HFF-Myc (cell line): ENCODE measurements around the gene CACNA2D3.

ENCODE experiments used
- DNase-seq: peaks from one replicate; pipeline ENCODE4 v3.0.0-alpha.2; 2011; ENCODE audit warnings: low read depth; ENCODE audit errors: extremely low read depth
- H3K4me3 ChIP-seq: replicated peaks from 2 replicates; pipeline ENCODE4 v1.5.1; 2011; ENCODE audit warnings: low read depth, mild to moderate bottlenecking, control low read depth, low read length
- TF ChIP-seq, protein P1 (sequence below): IDR thresholded peaks from 2 replicates; pipeline ENCODE4 v1.5.1; 2012; ENCODE audit warnings: mild to moderate bottlenecking, low read depth, low read length, control low read depth; ENCODE audit errors: missing control alignments

The CACNA2D3 gene

DNA sequence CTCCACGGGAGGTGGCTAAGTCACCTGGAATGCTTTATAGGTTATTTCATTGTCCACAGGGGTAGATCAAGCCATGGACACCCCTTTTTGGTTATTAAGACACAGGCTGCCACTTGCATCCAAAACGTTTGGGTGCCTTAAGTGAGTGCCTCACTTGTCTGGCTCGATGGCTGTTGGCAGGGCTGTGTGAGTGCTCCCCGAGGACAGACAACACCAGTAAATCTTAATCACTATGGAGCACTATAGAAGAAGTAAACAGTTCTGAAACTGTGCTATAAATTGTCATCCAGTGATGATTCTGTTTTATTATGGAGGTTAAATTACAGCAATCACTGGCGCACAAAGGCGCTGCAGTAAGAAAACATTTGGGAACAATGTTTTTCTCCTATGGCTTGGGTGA, 215.5 kb downstream of the CACNA2D3 start:
- TF ChIP-seq, protein P1, sequence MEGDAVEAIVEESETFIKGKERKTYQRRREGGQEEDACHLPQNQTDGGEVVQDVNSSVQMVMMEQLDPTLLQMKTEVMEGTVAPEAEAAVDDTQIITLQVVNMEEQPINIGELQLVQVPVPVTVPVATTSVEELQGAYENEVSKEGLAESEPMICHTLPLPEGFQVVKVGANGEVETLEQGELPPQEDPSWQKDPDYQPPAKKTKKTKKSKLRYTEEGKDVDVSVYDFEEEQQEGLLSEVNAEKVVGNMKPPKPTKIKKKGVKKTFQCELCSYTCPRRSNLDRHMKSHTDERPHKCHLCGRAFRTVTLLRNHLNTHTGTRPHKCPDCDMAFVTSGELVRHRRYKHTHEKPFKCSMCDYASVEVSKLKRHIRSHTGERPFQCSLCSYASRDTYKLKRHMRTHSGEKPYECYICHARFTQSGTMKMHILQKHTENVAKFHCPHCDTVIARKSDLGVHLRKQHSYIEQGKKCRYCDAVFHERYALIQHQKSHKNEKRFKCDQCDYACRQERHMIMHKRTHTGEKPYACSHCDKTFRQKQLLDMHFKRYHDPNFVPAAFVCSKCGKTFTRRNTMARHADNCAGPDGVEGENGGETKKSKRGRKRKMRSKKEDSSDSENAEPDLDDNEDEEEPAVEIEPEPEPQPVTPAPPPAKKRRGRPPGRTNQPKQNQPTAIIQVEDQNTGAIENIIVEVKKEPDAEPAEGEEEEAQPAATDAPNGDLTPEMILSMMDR, result no peak
- no peak overlapping the region for H3K4me3 ChIP-seq
- no peak for DNase-seq

DNA sequence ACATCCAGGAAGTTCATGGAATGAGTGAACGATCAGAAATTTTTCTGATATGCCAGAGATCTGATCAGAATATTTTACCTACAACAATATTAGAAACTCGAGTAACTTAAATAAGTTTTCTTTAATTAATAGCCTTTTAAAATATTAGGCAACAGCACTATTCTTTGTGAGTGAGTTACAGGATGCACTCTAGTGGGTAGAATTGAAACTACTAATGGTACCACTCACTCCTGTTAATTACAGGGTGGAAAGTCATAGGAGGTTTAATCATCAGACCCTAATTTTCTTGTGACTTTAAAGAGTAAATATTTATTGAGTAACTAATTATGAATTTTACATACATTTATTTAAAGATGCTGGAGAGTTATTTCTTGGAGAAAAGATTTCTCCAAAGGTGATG, 217.3 kb downstream of the CACNA2D3 start:
- no peak for DNase-seq
- H3K4me3 ChIP-seq, result no peak overlapping the region
- TF ChIP-seq, protein P1, result no peak

DNA sequence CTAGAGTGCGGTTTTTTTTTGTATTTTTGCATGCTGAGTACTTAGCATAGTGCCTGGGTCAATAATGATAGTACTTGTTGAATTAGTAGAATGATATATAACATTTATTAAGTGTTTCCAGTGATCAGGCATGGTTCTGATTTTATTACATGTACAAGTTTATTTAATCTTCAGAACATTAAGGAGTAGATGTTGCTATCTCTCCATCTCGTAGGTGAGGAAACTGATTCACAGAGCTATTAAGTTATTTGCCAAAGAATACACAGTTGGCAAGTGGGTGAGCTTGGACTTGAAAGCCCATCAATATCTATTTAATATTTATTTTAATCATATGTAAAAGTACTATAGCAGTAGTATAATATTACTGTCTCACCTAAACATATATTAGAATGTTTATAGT, 219.5 kb downstream of the CACNA2D3 start:
- no peak overlapping the region for H3K4me3 ChIP-seq
- no peak for DNase-seq
- TF ChIP-seq, protein P1, result no peak

DNA sequence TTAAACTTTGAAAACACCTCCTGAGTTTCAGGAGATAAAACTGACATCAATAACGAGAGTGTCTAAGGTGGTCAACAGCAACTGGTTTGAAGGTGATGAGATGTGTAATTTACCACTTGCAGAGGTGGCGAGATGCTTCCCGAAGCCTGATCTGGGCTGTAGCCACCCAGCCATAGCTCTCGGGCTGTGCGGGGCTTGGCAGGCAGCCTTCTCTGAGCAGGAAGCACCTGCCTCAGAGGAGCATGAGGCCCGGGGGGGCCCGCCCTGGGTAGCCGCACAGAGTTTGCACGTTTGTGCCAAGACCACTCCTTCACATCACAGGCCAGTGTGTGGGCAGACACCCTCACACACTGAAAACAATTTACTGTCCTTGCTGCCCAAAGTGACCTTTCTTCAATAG, 220.3 kb downstream of the CACNA2D3 start:
- H3K4me3 ChIP-seq, result no peak overlapping the region
- DNase-seq, result no peak
- TF ChIP-seq, protein P1, result no peak

DNA sequence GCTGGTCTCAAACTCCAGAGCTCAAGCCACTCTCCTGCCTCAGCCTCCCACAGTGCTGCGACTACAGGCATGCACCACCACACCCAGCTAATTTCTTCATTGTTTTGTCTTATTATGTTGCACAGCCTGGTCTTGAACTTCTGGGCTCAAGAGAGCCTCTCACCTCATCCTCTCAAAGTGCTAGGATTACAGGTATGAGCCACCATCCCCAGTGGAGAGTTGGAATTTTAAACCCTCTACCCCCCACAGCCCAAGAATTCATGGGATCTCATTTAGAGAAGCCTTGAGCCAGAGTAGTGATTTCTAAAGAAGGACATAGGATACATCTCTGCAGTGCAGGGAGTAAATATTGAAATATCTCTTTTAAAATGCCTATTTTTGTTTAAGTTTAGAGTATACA, 221.1 kb downstream of the CACNA2D3 start:
- TF ChIP-seq, protein P1, result no peak
- no peak overlapping the region for H3K4me3 ChIP-seq
- no peak for DNase-seq

DNA sequence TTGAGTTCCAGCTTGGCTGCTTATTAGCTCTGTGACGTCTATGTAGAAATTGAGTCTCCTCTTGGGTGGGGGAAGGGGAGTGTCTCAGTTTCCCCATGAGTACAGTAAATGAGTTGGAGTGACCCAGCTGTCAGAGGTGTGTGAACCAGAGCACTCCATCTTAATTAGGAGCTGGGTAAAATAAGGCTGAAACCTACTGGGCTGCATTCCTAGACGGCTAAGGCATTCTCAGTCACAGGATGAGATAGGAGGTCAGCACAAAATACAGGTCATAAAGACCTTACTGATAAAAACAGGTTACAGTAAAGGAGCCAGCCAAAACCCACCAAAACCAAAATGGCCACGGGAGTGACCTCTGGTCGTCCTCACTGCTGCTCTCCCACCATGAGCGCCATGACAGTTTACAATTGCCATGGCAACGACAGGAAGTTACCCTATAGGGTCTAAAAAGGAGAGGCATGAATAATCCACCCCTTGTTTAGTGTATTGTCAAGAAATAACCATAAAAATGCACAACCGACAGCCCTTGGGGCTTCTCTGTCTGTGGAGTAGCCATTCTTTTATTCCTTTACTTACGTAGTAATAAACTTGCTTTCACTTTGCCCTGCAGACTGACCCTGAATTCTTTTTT, 222.4 kb downstream of the CACNA2D3 start:
- no peak for DNase-seq
- no peak overlapping the region for H3K4me3 ChIP-seq
- TF ChIP-seq, protein P1, result no peak

DNA sequence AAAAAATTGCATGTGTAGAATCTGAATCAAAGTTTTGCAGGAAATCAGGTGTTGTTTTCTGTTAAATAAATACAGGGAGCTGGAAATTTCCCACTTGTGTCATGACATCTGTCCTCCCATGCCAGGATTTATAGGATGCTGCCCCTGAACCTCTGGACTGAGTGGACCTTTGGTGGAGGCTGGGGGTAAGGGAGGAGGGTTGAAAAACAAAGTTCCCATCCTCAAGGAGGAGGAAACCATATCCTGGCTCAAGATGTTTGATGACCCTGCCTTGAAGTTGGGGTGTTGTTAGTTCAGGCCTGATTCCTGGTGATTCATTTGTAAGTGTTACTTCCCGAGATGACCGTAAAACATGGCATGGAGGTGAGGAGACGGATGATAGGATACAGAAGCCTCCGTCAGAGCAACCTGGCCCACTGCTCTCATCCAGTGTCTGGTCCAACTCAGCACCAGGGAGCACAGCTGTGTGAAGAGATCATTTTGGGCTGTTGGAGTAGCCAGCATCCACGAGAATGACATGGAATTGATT, 223.6 kb downstream of the CACNA2D3 start:
- TF ChIP-seq, protein P1, result no peak
- H3K4me3 ChIP-seq, result no peak overlapping the region
- no peak for DNase-seq
